Glutamatergic neuron (in vitro differentiated cells): ENCODE measurements around the gene PIK3C2B. TPM values are rescaled to one million over a fixed set of nuclear protein-coding genes. Genes with fewer than 3 reads are reported as not detected.

Experiments
- DNase-seq: peaks from one replicate; pipeline ENCODE4 v3.0.0; 2022
- H3K27ac Mint-ChIP-seq: one replicate; pipeline ENCODE4 v1.8.0; 2020; ENCODE audit warnings: mild to moderate bottlenecking, mixed read lengths, inconsistent platforms; ENCODE audit not compliant: unreplicated experiment
- H3K27me3 Mint-ChIP-seq: one replicate; pipeline ENCODE4 v1.8.0; 2020; ENCODE audit warnings: mild to moderate bottlenecking, moderate library complexity, mixed read lengths, inconsistent platforms; ENCODE audit not compliant: unreplicated experiment
- H3K36me3 Mint-ChIP-seq: one replicate; pipeline ENCODE4 v1.8.0; 2020; ENCODE audit warnings: mild to moderate bottlenecking, mixed read lengths, inconsistent platforms; ENCODE audit not compliant: unreplicated experiment
- H3K4me1 Mint-ChIP-seq: one replicate; pipeline ENCODE4 v1.8.0; 2020; ENCODE audit warnings: mild to moderate bottlenecking, low read depth, mixed read lengths, inconsistent platforms; ENCODE audit not compliant: unreplicated experiment
- H3K4me3 Mint-ChIP-seq: one replicate; pipeline ENCODE4 v1.8.0; 2020; ENCODE audit warnings: mild to moderate bottlenecking, mixed read lengths, inconsistent platforms; ENCODE audit not compliant: unreplicated experiment
- H3K9me3 Mint-ChIP-seq: one replicate; pipeline ENCODE4 v1.8.0; 2020; ENCODE audit warnings: mild to moderate bottlenecking, moderate library complexity, mixed read lengths, inconsistent platforms; ENCODE audit not compliant: unreplicated experiment
- CTCF ChIP-seq: fragments of 200-600 bp; sonication (generic); IDR thresholded peaks from one replicate; pipeline ENCODE4 v1.5.0; 2021; ENCODE audit not compliant: partially characterized antibody, unreplicated experiment
- total RNA-seq: library from RNA; stranded (reverse); fragmentation: NEBNext Ultra II Directional; extraction: Animal tissue kit (Norgen Biotek cat#: 25700); gene quantifications from one replicate; pipeline ENCODE4 v1.2.1, GENCODE V29; 2021; ENCODE audit not compliant: unreplicated experiment

Gene PIK3C2B
- total RNA-seq, 1 donor from 2014 or later = 156 TPM

GRCh38 chr1:204495777-204496176 is 1.2 kb upstream of the PIK3C2B start:
- Mint-ChIP-seq H3K9me3 (peaks cover 12% of the 10 kb centered on the region), H3K4me1 (peaks cover 10% of the 10 kb centered on the region), H3K4me3 (peak overlapping the region; percentile 74), H3K36me3 (peaks cover 5% of the 10 kb centered on the region), H3K27me3 (peaks cover 10% of the 10 kb centered on the region), H3K27ac (peak overlapping the region; percentile 84)
- no peak for DNase-seq
- no peak for TF ChIP-seq CTCF

GRCh38 chr1:204495078-204495753 is 611 bp upstream of the PIK3C2B start:
- peak overlapping the region; percentile 89 for H3K4me3 Mint-ChIP-seq
- peaks cover 10% of the 10 kb centered on the region for H3K27me3 Mint-ChIP-seq
- no peak for TF ChIP-seq CTCF
- peaks cover 15% of the 10 kb centered on the region for H3K4me1 Mint-ChIP-seq
- peaks cover 12% of the 10 kb centered on the region for H3K9me3 Mint-ChIP-seq
- peaks cover 5% of the 10 kb centered on the region for H3K36me3 Mint-ChIP-seq
- peak overlapping the region; percentile 84 for H3K27ac Mint-ChIP-seq
- DNase-seq = no peak

- Mint-ChIP-seq H3K27ac (peak overlapping the region; percentile 96), H3K27me3 (peaks cover 7% of the 10 kb centered on the region), H3K4me1 (peaks cover 24% of the 10 kb centered on the region), H3K9me3 (peaks cover 15% of the 10 kb centered on the region), H3K36me3 (peaks cover 5% of the 10 kb centered on the region), H3K4me3 (peak overlapping the region; percentile 100)
- no peak for TF ChIP-seq CTCF
- DNase-seq = no peak
Observed at GRCh38 chr1:204493984-204494280, 673 bp downstream of the PIK3C2B start.

GRCh38 chr1:204493145-204493983 is 1.2 kb downstream of the PIK3C2B start:
- TF ChIP-seq CTCF = no peak
- no peak for DNase-seq
- Mint-ChIP-seq H3K4me1 (peaks cover 24% of the 10 kb centered on the region), H3K36me3 (peaks cover 5% of the 10 kb centered on the region), H3K4me3 (peak overlapping the region; percentile 100), H3K27ac (peak overlapping the region; percentile 96), H3K27me3 (peaks cover 7% of the 10 kb centered on the region), H3K9me3 (peaks cover 15% of the 10 kb centered on the region)

GRCh38 chr1:204491655-204492054 is 3.0 kb downstream of the PIK3C2B start:
- peak overlapping the region; percentile 100 for H3K4me3 Mint-ChIP-seq
- no peaks in the 10 kb centered on the region for H3K36me3 Mint-ChIP-seq
- H3K4me1 Mint-ChIP-seq = peaks cover 26% of the 10 kb centered on the region
- TF ChIP-seq CTCF = no peak
- DNase-seq = no peak
- peaks cover 7% of the 10 kb centered on the region for H3K27me3 Mint-ChIP-seq
- no peak overlapping the region for H3K27ac Mint-ChIP-seq
- peaks cover 12% of the 10 kb centered on the region for H3K9me3 Mint-ChIP-seq
